ENCODE results near the gene TIA1. TPM values are rescaled to one million over a fixed set of nuclear protein-coding genes. Genes with fewer than 3 reads are reported as not detected.

The TIA1 gene
- total and polyA plus RNA-seq, 2 experiments from 2014 or later: 64.8 to 160 TPM

- WGBS (ENCODE audit: low lambda C conversion rate, missing lambda C conversion rate): 98% methylated on average over 4 of the region's 4 CpGs
- H3K4me1 ChIP-seq (ENCODE audit: insufficient read depth): peaks cover 8% of the 10 kb centered on the region
- no peaks in the 10 kb centered on the region for H3K36me3 ChIP-seq (replicated peaks; ENCODE audit: insufficient read depth, low read depth)
- peaks cover 94% of the 10 kb centered on the region for H4K20me1 ChIP-seq (ENCODE audit: insufficient read depth, poor library complexity, severe bottlenecking)
- H3K27ac ChIP-seq: no peak overlapping the region
- H3K9me2 ChIP-seq (replicated peaks; ENCODE audit: insufficient read depth): no peaks in the 10 kb centered on the region
- H3K79me2 ChIP-seq: peaks cover 100% of the 10 kb centered on the region
- no peak for DNase-seq (ENCODE audit: low spot score)
- no peaks in the 10 kb centered on the region for H3K27me3 ChIP-seq
- no peak overlapping the region for H3K4me3 ChIP-seq
- no peak overlapping the region for H3K4me2 ChIP-seq
- no peak for TF ChIP-seq EZH2phosphoT487 (IDR thresholded peaks at IDR 0.05; ENCODE audit: low read depth, severe bottlenecking, unreplicated experiment)
- TF ChIP-seq EZH2 (IDR thresholded peaks at IDR 0.05; ENCODE audit: borderline replicate concordance): no peak
- no peak for TF ChIP-seq CTCF (IDR thresholded peaks at IDR 0.05; ENCODE audit: poor library complexity)
- no peak overlapping the region for H2AFZ ChIP-seq
- H3K9me3 ChIP-seq (ENCODE audit: low read depth): no peaks in the 10 kb centered on the region
These were observed 5.9 kb downstream of the TIA1 start for GRCh38 chr2:70242552-70242951.

- Histone ChIP-seq H3K4me1 (ENCODE audit: insufficient read depth) (peaks cover 6% of the 10 kb centered on the region), H4K20me1 (ENCODE audit: insufficient read depth, poor library complexity, severe bottlenecking) (peaks cover 96% of the 10 kb centered on the region), H3K4me2 (no peak overlapping the region), H3K79me2 (peaks cover 100% of the 10 kb centered on the region), H3K9me2 (replicated peaks; ENCODE audit: insufficient read depth) (no peaks in the 10 kb centered on the region), H3K27ac (no peak overlapping the region), H3K4me3 (no peak overlapping the region), H3K36me3 (replicated peaks; ENCODE audit: insufficient read depth, low read depth) (no peaks in the 10 kb centered on the region), H3K9me3 (ENCODE audit: low read depth) (no peaks in the 10 kb centered on the region), H2AFZ (no peak overlapping the region), H3K27me3 (no peaks in the 10 kb centered on the region)
- WGBS (ENCODE audit: low lambda C conversion rate, missing lambda C conversion rate): 98% methylated on average over 8 of the region's 8 CpGs
- no peak for DNase-seq (ENCODE audit: low spot score)
- no peak for TF ChIP-seq EZH2phosphoT487 (IDR thresholded peaks at IDR 0.05; ENCODE audit: low read depth, severe bottlenecking, unreplicated experiment)
- no peak for TF ChIP-seq CTCF (IDR thresholded peaks at IDR 0.05; ENCODE audit: poor library complexity)
- TF ChIP-seq EZH2 (IDR thresholded peaks at IDR 0.05; ENCODE audit: borderline replicate concordance): no peak
These were observed 7.1 kb downstream of the TIA1 start for GRCh38 chr2:70241340-70241739.

- no peak for TF ChIP-seq CTCF (IDR thresholded peaks at IDR 0.05; ENCODE audit: poor library complexity)
- no peak for TF ChIP-seq EZH2 (IDR thresholded peaks at IDR 0.05; ENCODE audit: borderline replicate concordance)
- TF ChIP-seq EZH2phosphoT487 (IDR thresholded peaks at IDR 0.05; ENCODE audit: low read depth, severe bottlenecking, unreplicated experiment): no peak
- no peaks in the 10 kb centered on the region for H3K36me3 ChIP-seq (replicated peaks; ENCODE audit: insufficient read depth, low read depth)
- no peaks in the 10 kb centered on the region for H3K9me3 ChIP-seq (ENCODE audit: low read depth)
- H3K27ac ChIP-seq: no peak overlapping the region
- DNase-seq (ENCODE audit: low spot score): no peak
- no peaks in the 10 kb centered on the region for H3K4me1 ChIP-seq (ENCODE audit: insufficient read depth)
- H2AFZ ChIP-seq: no peak overlapping the region
- no peaks in the 10 kb centered on the region for H3K9me2 ChIP-seq (replicated peaks; ENCODE audit: insufficient read depth)
- H3K27me3 ChIP-seq: no peaks in the 10 kb centered on the region
- peaks cover 100% of the 10 kb centered on the region for H3K79me2 ChIP-seq
- 98% methylated on average over 3 of the region's 3 CpGs for WGBS (ENCODE audit: low lambda C conversion rate, missing lambda C conversion rate)
- no peak overlapping the region for H3K4me3 ChIP-seq
- no peak overlapping the region for H3K4me2 ChIP-seq
- peaks cover 96% of the 10 kb centered on the region for H4K20me1 ChIP-seq (ENCODE audit: insufficient read depth, poor library complexity, severe bottlenecking)
These were observed 7.8 kb downstream of the TIA1 start for GRCh38 chr2:70240599-70240998.

- WGBS (ENCODE audit: low lambda C conversion rate, missing lambda C conversion rate): 67% methylated on average over 3 of the region's 3 CpGs
- Histone ChIP-seq H3K79me2 (peaks cover 91% of the 10 kb centered on the region), H4K20me1 (ENCODE audit: insufficient read depth, poor library complexity, severe bottlenecking) (peaks cover 65% of the 10 kb centered on the region)
These were observed 14.5 kb downstream of the TIA1 start for GRCh38 chr2:70233926-70234325.

More at GRCh38 chr2:70233926-70234325, 14.5 kb downstream of the TIA1 start:
- no peaks in the 10 kb centered on the region for H3K4me1 ChIP-seq (ENCODE audit: insufficient read depth)
- peak; percentile 7 for DNase-seq (ENCODE audit: low spot score)
- H3K4me3 ChIP-seq: no peak overlapping the region
- no peaks in the 10 kb centered on the region for H3K9me2 ChIP-seq (replicated peaks; ENCODE audit: insufficient read depth)
- H3K27me3 ChIP-seq: no peaks in the 10 kb centered on the region
- no peak for TF ChIP-seq CTCF (IDR thresholded peaks at IDR 0.05; ENCODE audit: poor library complexity)
- TF ChIP-seq EZH2 (IDR thresholded peaks at IDR 0.05; ENCODE audit: borderline replicate concordance): no peak
- TF ChIP-seq EZH2phosphoT487 (IDR thresholded peaks at IDR 0.05; ENCODE audit: low read depth, severe bottlenecking, unreplicated experiment): no peak
- H3K4me2 ChIP-seq: no peak overlapping the region
- H2AFZ ChIP-seq: no peak overlapping the region
- no peaks in the 10 kb centered on the region for H3K36me3 ChIP-seq (replicated peaks; ENCODE audit: insufficient read depth, low read depth)
- H3K9me3 ChIP-seq (ENCODE audit: low read depth): no peaks in the 10 kb centered on the region
- no peak overlapping the region for H3K27ac ChIP-seq

All from hepatocyte (in vitro differentiated cells).